NT2/D1 (cell line): ENCODE data around the gene ADAMTS15.

ENCODE experiments used
- SUZ12 ChIP-seq: IDR thresholded peaks from 2 replicates; pipeline ENCODE4 v1.6.1; 2011; ENCODE audit not compliant: insufficient read length, insufficient read depth; ENCODE audit errors: extremely low read depth
- YY1 ChIP-seq: IDR thresholded peaks from 2 replicates; pipeline ENCODE4 v1.6.1; 2011; ENCODE audit not compliant: insufficient read length, insufficient read depth
- ZNF274 ChIP-seq: IDR thresholded peaks from 2 replicates; pipeline ENCODE4 v1.6.1; 2011; ENCODE audit warnings: mild to moderate bottlenecking, low read depth, low read length

DNA sequence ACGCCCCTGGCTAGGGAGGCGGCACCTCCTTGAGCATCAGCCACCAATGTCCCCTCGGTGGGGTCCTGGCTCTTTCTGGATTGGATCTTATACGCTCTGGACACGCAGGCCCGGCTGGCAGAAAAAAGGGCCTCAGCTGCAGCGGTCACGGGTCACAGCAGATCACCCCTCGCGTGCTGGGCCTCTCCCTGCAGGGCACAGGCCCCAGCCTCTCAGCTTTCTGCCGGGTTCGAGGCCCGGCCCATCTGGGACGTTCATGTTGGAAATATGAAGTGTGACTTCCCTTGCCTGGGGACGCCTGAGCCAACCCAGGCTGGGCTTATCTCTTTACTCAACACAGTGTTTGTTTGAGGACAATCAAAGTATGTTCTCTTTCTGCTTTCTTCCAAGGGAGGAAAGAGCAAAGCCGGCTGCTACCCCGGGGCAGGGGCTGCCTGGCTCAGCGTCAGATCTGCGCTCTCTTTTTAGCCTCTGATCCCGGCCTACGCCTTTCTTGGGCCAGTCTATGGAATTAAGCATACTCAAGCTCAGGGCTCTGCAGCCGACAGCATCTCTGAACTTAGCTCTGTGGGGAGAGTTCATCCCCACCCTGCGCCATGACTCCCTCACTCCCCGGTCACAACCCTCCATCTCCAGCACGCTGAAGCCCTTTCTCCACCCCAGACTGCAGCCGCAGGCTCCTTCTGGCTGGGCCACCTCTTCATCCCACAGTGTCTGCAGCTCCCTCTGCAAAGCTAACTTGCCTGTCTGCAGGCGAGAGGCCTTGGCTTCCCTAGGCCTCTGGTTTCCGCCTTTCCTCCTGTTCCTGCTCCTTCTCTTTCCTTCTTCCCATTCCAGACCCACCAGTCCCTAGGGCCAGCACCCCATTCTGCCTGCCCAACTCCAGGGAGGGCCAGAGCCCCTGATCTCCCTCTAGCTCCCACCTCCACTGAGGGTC is 38.8 kb downstream of the ADAMTS15 start:
- TF ChIP-seq YY1 (no peak), ZNF274 (no peak), SUZ12 (no peak)
